Liver (tissue), 3 donors: Measurements from ENCODE around the gene RRP15.

Experiments used
- ATF3 ChIP-seq: IDR thresholded peaks from 2 replicates; pipeline ENCODE4 v1.6.1; 2016; ENCODE audit warnings: antibody characterized with exemption
- GABPA ChIP-seq, 2 donors: IDR thresholded peaks in 1 of 2; conservative IDR thresholded peaks in 1 of 2; 2 replicates each; pipeline ENCODE4 v1.6.1; 2016; ENCODE audit warnings: antibody characterized with exemption in 2 of 2, mild to moderate bottlenecking in 1 of 2, moderate library complexity in 1 of 2
- RAD21 ChIP-seq, 2 donors: IDR thresholded peaks; 2 replicates each; pipeline ENCODE4 v1.6.1; 2016; ENCODE audit warnings: antibody characterized with exemption in 2 of 2, mild to moderate bottlenecking in 2 of 2
- REST ChIP-seq: IDR thresholded peaks from 2 replicates; pipeline ENCODE4 v1.6.1; 2016; ENCODE audit warnings: antibody characterized with exemption, mild to moderate bottlenecking
- RXRA ChIP-seq, 2 donors: IDR thresholded peaks; 2 replicates each; pipeline ENCODE4 v1.6.1; 2017 to 2018; ENCODE audit warnings: antibody characterized with exemption in 2 of 2, mild to moderate bottlenecking in 1 of 2
- SP1 ChIP-seq: IDR thresholded peaks from 2 replicates; pipeline ENCODE4 v1.6.1; 2018; ENCODE audit warnings: antibody characterized with exemption, mild to moderate bottlenecking
- TF ChIP-seq, protein P1 (sequence below): fragments of 150-350 bp; IDR thresholded peaks from 2 replicates; pipeline ENCODE4 v1.5.1; 2017; ENCODE audit warnings: improper control_type of control experiment, low read depth, low read length; ENCODE audit not compliant: missing input control
- TF ChIP-seq, protein P2 (sequence below): IDR thresholded peaks from 2 replicates; pipeline ENCODE4 v1.6.1; 2016; ENCODE audit warnings: antibody characterized with exemption
- donor health status: healthy.
- donor health status: healthy.

DNA sequence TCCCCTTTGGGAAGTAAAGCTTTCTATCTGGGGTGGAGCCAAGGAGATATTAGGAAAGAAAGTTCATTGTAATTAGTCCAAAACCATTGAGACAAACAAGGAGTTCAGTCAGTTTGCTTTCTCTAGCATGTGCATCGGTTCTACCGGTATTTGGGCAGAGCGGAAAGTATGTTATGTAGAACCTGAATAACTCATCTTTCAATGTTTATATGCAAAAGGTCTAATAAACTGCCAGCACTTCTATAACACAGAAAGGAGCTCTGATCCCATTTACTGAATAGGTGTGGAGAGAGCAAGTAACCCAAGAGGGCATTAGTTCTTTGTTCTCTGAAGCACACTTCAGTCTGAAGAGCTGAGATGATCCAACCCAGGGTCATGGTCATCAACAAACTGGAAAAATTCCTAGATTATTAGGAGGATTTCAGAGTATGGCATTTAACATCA is 63.6 kb downstream of the RRP15 start:
- no peak for TF ChIP-seq RAD21 (IDR thresholded peaks at IDR 0.05)
- TF ChIP-seq, protein P1, sequence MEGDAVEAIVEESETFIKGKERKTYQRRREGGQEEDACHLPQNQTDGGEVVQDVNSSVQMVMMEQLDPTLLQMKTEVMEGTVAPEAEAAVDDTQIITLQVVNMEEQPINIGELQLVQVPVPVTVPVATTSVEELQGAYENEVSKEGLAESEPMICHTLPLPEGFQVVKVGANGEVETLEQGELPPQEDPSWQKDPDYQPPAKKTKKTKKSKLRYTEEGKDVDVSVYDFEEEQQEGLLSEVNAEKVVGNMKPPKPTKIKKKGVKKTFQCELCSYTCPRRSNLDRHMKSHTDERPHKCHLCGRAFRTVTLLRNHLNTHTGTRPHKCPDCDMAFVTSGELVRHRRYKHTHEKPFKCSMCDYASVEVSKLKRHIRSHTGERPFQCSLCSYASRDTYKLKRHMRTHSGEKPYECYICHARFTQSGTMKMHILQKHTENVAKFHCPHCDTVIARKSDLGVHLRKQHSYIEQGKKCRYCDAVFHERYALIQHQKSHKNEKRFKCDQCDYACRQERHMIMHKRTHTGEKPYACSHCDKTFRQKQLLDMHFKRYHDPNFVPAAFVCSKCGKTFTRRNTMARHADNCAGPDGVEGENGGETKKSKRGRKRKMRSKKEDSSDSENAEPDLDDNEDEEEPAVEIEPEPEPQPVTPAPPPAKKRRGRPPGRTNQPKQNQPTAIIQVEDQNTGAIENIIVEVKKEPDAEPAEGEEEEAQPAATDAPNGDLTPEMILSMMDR: no peak
- TF ChIP-seq REST: no peak
- TF ChIP-seq GABPA (IDR thresholded peaks at IDR 0.05 in 1 of 2, conservative IDR thresholded peaks at IDR 0.05 in 1 of 2): no peak
- TF ChIP-seq ATF3: no peak
- no peak for TF ChIP-seq SP1
- TF ChIP-seq, protein P2, sequence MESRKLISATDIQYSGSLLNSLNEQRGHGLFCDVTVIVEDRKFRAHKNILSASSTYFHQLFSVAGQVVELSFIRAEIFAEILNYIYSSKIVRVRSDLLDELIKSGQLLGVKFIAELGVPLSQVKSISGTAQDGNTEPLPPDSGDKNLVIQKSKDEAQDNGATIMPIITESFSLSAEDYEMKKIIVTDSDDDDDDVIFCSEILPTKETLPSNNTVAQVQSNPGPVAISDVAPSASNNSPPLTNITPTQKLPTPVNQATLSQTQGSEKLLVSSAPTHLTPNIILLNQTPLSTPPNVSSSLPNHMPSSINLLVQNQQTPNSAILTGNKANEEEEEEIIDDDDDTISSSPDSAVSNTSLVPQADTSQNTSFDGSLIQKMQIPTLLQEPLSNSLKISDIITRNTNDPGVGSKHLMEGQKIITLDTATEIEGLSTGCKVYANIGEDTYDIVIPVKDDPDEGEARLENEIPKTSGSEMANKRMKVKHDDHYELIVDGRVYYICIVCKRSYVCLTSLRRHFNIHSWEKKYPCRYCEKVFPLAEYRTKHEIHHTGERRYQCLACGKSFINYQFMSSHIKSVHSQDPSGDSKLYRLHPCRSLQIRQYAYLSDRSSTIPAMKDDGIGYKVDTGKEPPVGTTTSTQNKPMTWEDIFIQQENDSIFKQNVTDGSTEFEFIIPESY: no peak
- TF ChIP-seq RXRA (IDR thresholded peaks at IDR 0.05): no peak
